ENCODE measurements around the gene TM4SF1. TPM values are rescaled to one million over a fixed set of nuclear protein-coding genes. Genes with fewer than 3 reads are reported as not detected.
"Not testable (repeated sequence)": the region's sequence is repeated elsewhere in the genome, so short reads cannot be mapped to it uniquely, and the experiment has no call there.

Gene TM4SF1
- total RNA-seq, 2 donors from 2014 or later: 211 to 341 TPM

GRCh38 chr3:149342413-149343380, 34.8 kb downstream of the TM4SF1 start:
- DNase-seq (ENCODE audit: low spot score): no peak

GRCh38 chr3:149340310-149340933, 37.0 kb downstream of the TM4SF1 start:
- DNase-seq (ENCODE audit: low spot score): no peak
- Histone ChIP-seq H3K27ac (peak overlapping the region; percentile 82 to 84), H3K9me3 (no peaks in the 10 kb centered on the region), H3K4me3 (no peak overlapping the region), H3K36me3 (no peaks in the 10 kb centered on the region), H3K27me3 (no peaks in the 10 kb centered on the region), H3K4me1 (peaks cover 0 to 22% of the 10 kb centered on the region in 2 donors)
- TF ChIP-seq, protein P1, sequence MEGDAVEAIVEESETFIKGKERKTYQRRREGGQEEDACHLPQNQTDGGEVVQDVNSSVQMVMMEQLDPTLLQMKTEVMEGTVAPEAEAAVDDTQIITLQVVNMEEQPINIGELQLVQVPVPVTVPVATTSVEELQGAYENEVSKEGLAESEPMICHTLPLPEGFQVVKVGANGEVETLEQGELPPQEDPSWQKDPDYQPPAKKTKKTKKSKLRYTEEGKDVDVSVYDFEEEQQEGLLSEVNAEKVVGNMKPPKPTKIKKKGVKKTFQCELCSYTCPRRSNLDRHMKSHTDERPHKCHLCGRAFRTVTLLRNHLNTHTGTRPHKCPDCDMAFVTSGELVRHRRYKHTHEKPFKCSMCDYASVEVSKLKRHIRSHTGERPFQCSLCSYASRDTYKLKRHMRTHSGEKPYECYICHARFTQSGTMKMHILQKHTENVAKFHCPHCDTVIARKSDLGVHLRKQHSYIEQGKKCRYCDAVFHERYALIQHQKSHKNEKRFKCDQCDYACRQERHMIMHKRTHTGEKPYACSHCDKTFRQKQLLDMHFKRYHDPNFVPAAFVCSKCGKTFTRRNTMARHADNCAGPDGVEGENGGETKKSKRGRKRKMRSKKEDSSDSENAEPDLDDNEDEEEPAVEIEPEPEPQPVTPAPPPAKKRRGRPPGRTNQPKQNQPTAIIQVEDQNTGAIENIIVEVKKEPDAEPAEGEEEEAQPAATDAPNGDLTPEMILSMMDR (IDR thresholded peaks at IDR 0.05): no peak

More at GRCh38 chr3:149342413-149343380, 34.8 kb downstream of the TM4SF1 start:
- no peaks in the 10 kb centered on the region for H3K27me3 ChIP-seq
- H3K36me3 ChIP-seq: no peaks in the 10 kb centered on the region
- TF ChIP-seq, protein P1 (IDR thresholded peaks at IDR 0.05): no peak
- H3K4me1 ChIP-seq: peaks cover 0 to 22% of the 10 kb centered on the region in 2 donors
- H3K27ac ChIP-seq: no peak overlapping the region
- H3K4me3 ChIP-seq: no peak overlapping the region
- H3K9me3 ChIP-seq: no peaks in the 10 kb centered on the region

DNA sequence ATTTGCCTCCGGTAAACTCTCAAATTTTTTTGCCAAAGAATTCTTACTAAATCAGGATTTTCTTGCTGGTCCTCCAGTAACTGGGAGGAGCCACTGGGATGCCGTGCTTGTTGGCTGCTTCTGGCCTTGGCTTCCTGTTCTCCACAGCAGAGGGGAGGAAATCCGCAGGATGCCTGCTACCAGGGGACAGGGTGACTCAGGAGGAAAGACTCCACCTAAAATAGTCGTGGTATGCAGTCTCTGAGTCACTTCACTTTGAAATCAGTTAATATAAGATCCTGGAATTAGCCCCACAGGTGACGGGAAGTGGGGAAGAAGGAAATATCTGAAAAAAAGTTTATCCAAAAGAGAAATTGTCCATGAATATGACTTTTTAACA, 37.5 kb downstream of the TM4SF1 start:
- Histone ChIP-seq H3K9me3 (no peaks in the 10 kb centered on the region), H3K27me3 (no peaks in the 10 kb centered on the region), H3K27ac (peak overlapping the region; percentile 82 to 84), H3K36me3 (no peaks in the 10 kb centered on the region), H3K4me3 (no peak overlapping the region), H3K4me1 (peaks cover 0 to 22% of the 10 kb centered on the region in 2 donors)
- TF ChIP-seq, protein P1 (IDR thresholded peaks at IDR 0.05): no peak
- DNase-seq (ENCODE audit: low spot score): peak; percentile 95

GRCh38 chr3:149337486-149337885, 40.0 kb downstream of the TM4SF1 start:
- H3K36me3 ChIP-seq; H3K4me3 ChIP-seq; DNase-seq (ENCODE audit: low spot score); H3K9me3 ChIP-seq; H3K27me3 ChIP-seq: not testable (repeated sequence)
- Histone ChIP-seq H3K4me1 (peaks cover 0 to 22% of the 10 kb centered on the region in 2 donors), H3K27ac (peak overlapping the region; percentile 8 to 33)

GRCh38 chr3:149336925-149337324, 40.5 kb downstream of the TM4SF1 start:
- DNase-seq (ENCODE audit: low spot score): no peak
- peak overlapping the region; percentile 8 to 33 for H3K27ac ChIP-seq
- no peaks in the 10 kb centered on the region for H3K9me3 ChIP-seq
- TF ChIP-seq, protein P1 (IDR thresholded peaks at IDR 0.05): no peak
- H3K36me3 ChIP-seq: no peaks in the 10 kb centered on the region
- H3K4me1 ChIP-seq: peaks cover 0 to 22% of the 10 kb centered on the region in 2 donors
- H3K27me3 ChIP-seq: no peaks in the 10 kb centered on the region
- no peak overlapping the region for H3K4me3 ChIP-seq

Data from right atrium auricular region (tissue), 2 donors.